DMS114 treated with DMSO at 0.1 percent for 48 hours (cell line): ENCODE results near the gene XKR7.
A peak's percentile ranks its signal among the peaks of the same experiment; 100 is the strongest.

Experiments used
- DNase-seq: peaks from one replicate; lab custom pipeline; 2025; ENCODE audit not compliant: unreplicated experiment; lab: John Stamatoyannopoulos, UW

Gene XKR7

DNA sequence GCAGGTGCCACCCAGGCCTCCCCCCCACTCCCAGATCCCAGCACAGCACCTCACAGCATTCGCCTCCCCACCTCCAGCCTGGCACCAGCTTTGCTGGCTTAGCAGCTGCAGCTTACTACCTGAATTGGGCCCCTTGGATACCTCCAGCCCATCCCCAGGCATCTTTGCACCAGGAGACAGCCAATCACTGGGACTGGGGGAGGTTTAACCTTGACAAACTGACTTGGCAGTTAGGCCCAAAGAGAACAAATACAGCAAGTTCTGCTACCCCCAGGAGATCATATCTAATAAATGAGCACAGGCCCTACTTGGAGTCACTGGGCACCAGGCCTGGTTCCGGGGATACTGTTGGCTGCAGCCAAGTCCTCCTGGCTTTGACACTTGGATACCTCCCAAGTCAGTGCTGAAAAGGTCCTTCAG, 24.9 kb upstream of the XKR7 start:
- DNase-seq = no peak

DNA sequence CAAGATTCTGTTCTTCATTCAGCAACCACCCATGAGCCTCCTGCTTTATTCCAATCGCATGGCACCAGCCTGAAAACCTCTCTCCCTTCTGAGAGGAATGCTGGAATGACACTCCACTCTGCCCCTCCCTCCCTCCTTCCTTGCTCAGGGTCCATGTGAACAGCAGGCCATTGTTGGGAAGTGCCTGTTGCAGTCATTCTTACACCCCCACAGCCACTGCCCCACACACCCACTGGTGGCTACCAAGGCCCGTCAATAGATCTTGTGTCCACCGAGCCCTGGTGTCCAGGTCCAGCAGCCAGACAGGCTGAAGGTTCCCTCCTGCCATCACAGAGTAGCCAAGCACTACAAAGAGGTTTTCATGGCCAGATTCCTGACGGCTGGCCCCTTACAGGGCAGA, 22.6 kb upstream of the XKR7 start:
- no peak for DNase-seq

DNA sequence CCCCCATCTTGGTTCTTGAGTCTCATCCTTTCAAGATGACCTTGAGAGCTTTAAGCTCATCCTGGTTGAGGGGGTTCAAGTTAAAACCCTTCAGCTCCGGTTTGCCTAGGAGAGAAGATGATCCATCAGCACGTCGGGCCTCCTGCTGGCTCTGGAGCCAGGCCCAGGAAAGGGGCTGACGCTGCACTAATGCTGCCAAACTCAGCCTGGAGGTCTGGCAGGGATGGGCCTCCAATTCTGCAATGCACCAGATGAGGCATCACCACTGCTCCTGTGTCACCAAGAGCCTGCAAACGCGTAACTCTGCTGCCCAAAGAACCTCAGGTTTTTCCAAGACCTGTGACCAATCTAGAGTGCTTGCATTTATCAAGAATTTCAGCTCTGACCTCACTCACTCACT, 22.2 kb upstream of the XKR7 start:
- DNase-seq = no peak

DNA sequence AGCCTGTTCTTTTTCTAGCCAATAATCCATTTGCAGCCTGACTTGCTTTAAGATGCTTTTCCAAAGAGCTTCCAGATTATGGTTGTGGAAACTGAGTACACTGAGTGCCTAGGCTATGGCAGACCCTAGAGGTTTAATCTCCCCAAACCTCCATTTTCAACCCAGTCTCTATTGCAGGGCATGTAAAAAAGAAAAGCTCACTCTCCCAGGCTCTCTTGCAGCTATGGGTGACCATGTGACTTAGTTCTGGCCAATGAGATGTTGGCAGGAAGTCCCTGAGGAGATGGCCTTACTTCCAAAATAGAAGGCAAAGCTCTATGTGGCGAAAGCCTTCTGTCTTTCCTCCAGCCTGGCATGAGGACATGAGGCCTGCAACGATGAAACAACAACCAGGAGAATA, 19.9 kb upstream of the XKR7 start:
- DNase-seq = no peak

DNA sequence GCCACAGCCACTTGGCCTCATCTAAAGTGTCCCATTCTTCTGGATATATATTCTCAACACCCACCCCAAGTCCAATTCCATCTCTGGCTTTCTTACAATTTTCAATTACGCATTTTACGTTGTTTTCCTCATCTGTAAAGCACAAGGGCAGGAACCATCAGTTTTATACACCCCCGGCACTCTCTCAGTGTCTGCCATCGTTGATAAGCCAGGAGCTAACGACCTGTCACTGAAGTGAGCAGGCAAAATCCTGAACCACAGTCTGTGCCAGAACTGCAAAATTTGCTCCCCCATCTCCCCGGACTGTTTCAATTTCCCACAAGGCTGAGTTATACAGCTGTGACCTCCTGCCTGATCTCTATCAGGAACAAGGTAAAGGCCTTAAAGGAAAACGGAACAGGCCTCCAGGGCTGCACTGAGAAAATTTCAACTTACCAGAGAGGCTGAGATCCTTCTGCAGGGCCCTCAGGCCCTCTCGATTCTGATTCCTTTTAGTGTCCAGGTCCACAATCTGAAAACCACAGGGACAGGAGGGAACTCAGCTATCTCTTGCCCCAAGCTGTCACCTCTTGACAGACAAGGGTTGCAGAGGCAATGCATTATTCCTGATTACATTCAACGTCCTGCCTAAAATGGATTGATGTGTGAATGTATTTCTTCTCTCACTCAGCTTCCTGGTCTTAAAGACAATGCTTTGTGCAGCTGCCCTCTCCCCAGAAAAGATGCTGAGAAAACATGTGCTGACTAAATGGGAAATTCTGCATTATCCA, 17.9 kb upstream of the XKR7 start:
- DNase-seq = no peak

DNA sequence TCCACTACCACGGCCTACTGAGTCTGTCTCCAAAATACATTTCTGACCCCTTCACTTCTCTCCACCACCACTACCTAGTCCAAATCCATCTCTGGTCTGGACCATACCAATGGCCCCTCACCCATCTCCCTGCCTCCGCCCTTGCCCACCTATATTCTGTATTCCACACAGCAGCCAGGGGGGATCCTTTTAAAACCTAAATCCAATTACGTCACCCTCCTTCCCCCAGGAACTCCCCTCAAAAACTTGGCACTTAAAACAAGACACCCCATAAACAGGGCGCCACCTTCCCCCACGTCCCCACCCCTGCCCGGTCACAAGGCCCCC, 16.8 kb upstream of the XKR7 start:
- DNase-seq = no peak

DNA sequence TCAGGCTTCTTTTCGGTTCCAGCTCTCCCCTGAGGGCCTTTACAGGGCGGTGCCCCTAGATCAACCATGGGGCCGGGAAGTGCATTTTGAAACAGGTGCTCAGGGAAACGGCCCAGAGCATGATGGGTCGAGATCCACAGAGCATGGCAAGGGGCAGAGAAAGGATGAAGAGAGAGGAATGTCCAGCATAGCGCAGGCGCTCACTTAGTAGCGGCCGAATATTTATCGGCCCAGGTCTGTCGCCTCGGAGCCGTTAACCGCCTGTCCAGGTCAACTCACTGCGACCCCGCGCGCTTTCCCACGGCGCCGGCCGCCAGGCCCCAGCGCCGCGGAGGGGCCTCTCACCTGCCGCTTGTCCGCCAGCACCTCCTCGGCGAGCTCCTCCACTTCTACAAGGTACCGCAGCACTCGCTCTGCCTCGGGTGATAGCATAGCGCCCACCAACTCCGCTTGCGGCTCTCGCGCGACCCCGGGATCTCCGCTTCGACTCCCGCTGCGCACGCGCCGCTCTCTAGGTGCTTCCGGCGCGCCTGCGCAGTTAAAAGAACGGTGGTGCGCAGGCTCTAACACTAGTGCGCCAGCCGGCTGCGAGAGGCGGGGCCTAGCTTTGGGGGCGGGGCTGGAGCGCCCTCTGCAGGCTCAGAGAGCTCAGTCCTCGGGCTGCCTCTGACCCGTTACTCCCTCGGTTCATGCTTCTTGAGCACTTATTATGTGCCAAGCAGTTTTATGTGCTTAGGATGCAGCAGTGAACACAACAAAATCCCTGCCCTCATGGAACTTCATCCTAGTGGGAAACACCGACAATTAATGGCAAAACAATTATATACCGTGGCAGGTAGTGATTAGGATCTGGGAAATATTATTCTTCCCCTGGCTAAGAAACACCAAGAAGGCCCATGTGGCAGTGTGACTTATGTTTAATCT, 16.2 kb upstream of the XKR7 start, which contains the start of gene PDRG1:
PDRG1 (minus strand) TSS at position 517 of the 924 bp plus-strand sequence; CDS start at position 432, 85 bp downstream.
- DNase-seq = peak; percentile 92

DNA sequence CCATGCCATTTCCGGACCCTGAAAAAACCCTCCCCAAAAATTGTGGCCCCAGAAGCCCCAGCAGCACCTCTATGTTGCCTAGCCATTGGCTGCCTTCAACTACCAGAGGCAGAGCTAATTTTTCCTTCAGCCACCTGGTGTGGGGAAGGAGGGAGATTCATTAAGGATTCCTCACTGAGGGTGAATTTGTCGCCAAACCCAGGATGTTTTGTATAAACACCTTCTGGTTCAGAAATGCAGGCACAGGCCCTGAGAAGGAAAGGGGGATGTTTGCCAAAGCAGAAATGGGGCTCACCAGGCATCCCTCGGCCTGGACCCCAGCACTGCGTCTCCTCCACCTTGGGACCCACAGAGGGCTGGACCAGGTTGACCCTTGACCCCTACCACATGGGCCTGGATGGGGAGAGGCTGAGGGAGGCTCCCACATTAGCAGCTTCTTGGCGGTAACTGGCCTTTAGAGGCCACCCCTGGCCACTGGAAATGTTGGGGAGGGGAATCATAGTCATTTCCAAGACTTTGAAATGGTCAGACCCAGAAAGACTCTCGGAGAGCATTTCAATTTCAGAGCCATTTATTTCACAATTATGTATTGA, 14.3 kb upstream of the XKR7 start:
- no peak for DNase-seq

DNA sequence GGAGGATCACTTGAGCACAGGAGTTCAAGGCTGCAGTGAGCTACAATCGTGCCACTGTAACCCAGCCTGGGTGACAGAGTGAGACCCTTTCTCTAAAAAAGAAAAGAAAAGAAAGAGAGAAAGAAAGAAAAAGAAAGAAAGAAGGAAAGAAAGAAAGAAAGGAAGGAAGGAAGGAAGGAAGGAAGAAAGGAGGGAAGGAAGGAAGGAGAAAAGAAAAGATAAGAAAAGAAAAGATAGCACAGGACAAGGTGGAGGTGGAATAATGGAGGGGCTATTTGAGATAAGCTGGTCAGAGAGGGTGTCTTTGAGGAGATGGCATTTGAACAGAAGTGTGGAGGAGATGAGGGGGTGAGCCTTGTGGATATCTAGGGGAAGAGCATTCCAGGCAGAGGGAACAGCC, 13.5 kb upstream of the XKR7 start:
- no peak for DNase-seq

DNA sequence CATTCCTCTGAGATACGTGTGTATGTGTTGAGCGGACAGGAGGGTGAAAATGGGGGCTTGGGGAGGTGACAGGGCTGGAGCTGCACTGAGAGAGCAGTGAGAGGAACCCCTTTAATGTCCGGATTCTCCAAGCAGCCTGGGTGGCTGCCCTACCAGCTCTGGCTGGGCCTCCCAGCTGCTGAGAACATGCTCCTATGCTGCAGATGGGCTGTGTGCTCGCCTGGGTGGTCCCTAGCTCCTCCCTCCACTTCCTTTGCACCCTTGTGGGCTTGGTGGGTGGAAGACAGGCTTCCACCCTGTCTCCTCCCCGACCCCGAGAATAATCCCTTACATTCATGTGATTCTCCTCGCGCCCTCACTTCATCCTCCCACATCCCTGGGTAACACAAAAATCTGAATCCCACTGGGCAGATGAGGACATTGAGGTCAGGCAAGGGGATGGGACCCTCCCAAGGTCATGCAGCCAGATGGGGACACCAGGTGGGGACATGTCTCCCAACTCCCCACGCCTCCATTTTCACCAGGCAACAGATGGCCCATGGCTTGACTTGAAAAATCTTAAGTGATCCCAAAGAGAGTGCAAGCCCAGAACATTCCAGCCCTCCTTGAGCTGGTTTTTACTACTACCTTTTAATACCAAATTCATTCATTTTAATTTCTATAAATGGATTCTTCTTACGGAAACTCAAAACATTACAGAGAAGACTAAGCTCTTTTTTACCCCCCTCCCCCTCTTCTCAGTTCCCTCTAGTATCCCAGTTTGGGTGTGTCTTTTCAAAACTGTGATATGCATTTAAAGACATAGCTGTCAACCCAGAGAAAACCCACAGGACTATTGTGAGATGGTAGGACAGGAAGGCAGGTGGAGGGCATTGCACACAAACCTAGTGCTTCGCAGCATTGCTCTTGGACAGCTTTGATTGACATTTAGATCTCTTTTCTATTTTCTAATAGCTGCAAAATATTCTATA, 11.1 kb upstream of the XKR7 start:
- DNase-seq = no peak

DNA sequence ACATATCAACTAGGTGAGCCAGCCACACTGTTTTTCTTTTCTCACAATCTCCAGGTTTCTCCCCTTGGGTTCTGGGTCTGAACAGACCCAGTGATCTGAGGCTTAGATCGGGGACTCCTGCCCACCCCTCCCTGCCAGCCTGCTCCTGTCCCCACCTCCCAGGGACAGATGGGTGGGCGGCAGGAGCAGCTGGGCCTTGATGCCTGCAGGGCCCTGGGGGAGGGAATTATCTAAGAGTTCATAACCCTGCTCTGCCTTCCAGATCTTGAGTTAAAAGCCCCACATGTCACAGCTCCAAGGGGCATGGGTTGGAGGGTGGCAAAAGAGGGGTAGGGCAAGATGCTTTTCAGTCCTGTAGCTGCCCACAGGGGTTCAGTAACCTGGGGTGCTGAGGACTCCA, 5.2 kb upstream of the XKR7 start:
- DNase-seq = no peak

DNA sequence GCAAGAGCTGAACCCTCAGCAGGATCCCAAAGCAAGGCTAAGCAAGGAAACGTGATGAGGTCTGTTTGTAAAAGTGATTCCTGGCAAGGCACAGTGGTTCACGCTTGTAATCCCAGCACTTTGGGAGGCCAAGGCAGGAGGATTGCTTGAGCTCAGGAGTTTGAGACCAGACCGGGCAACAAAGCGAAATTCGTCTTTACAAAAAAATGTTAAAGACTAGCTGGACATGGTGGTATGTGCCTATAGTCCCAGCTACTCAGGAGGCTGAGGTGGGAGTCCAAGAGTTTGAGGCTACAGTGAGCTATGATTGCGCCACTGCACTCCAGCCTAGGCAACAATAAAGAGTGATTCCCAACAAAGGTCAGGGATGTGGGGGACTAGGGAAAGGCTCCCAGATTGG, 4.1 kb upstream of the XKR7 start:
- DNase-seq = no peak

DNA sequence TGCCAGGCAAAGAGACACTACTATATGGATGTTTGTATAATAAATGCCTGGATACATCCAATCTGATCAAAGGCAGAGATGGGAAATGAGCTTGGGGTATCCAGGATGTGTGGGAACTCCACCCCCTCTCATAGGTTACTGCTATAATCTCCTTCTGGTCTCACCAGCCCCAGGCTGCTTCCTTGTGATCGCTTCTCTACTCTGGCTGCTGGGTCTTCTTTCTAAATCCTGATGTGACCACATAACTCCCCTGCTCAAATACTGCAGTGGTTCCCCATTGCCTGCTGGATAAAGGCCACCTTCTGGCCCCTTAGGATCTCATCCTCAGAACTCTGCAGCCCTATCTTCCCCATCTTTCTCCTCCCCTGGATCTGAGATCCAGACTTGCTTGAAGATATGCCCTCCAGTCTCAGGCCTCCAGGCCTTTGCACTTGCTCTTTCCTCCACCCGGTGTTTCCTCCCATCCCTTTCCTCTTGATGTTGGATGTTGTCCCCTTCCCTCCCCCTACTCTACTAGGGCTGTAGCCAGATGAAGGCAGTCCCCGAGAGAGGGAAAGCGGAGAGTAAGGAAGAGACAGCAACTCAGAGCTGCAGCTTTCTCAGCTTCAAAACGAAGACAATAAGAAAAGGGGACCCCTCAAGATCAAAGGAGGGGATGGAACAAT, 828 bp upstream of the XKR7 start:
- DNase-seq = no peak

DNA sequence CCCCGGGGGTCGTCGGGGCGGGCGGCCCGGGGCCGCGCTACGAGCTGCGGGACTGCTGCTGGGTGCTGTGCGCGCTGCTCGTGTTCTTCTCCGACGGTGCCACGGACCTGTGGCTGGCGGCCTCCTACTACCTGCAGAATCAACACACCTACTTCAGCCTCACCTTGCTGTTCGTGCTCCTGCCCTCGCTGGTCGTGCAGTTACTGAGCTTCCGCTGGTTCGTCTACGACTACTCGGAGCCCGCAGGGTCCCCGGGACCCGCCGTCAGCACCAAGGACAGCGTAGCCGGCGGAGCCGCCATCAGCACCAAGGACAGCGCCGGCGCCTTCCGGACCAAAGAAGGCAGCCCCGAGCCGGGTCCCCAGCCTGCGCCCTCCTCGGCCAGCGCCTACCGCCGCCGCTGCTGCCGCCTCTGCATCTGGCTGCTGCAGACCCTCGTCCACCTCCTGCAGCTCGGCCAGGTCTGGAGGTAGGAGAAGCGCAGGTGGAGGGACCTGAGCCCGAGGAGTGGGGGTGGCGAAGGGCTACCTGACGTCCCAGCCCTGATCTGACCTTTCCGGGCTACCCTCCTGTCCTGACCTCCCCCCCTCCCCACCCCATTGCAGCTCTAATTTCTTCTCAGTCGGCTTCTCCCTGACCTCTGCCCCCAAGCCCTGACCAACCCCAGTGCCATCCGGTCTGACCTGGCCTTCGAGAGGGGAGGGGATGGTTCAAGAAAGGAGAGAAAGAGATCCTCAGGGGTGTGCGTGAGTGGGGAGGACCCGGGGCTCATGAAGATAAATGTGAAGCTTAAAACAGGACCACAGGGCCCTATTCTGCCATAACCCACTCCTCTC, 558 bp downstream of the XKR7 start:
- no peak for DNase-seq

DNA sequence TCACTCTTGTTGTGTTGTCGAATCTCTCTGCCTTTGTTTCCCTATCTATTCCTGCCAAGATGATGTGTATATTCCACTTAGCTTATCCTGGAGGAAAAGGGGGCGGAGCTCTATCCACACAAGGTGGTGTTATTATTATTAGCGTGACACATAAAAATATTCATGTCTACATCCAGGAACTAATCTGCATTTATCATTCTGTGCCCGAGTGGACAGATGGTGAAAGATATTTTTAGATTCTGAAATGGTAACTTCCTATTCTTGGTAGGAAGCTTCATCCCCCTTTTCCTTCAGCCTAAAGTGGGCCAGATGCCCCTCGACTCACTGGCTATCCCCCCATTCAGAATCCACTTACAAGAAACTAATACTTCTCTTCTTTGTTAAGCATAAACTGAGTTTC, 2.0 kb downstream of the XKR7 start:
- DNase-seq = no peak

DNA sequence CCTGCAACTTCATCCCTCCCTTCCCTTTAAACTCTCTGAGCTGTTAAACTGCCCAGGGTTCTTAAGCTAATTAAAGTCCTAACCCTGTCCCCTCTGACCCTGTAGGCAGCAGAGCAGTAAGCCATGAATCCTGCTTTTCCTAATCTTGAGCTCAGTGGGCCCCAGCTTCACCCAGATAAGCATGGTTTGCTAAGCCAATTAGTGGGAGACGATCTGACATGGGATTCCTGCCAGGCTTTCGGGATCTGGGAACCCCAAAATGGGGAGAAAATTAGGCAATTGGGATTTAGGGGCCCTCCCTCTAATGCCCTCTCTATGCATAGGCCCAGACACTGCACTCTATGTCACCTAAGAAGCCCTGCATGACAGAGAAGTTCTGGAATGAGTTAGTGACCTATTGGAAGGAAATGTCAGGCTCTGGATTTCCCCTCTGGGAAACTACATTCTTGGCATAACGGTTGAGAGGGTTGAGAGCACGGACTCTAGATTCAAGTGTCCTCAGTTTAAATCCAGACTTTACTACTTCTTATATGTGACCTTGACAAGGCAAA, 4.6 kb downstream of the XKR7 start:
- no peak for DNase-seq

DNA sequence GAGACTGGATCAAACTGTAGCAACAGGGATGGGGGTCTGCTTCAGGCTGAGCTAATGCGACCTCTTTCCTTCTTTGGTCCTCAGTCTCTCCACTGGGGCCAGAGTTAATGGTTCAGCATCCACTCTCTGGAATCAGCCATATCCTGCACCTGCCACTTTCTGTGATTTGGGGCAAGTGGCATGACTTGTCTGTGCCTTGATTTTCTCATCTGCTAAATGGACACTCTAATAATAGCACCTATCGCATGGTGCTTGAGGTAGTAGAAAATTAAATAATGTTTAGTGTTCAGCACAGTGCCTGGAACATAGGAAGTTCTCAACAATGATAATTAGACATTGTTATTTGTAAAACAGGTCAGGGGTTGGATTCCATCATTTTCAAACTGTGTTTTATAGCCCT, 6.3 kb downstream of the XKR7 start:
- DNase-seq = no peak

DNA sequence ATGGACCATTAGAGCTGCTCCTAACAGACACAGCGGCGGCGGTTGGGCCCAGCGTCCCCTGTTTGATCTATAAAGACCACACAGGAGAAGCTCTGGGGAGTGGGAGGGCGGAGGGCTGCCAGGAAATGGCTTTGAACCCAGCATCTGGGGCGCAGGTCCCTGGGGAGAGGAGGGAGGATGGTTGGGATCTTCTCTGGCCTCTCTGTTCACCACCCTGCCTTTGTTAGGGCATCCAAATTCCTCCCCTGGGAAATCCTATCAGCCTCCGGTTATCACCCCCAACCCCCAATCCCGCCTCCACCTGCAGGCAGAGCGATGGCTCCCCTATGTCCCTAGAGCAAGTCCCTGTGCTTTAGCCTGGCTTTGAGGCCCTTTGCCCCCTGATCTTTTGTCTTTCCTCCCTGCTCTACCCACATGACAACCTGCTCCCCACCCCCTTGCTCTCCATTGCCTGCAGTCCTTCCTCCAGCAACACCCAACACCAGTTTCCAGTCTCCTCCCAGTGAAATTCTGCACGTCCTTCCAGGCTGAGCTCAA, 7.1 kb downstream of the XKR7 start:
- no peak for DNase-seq

DNA sequence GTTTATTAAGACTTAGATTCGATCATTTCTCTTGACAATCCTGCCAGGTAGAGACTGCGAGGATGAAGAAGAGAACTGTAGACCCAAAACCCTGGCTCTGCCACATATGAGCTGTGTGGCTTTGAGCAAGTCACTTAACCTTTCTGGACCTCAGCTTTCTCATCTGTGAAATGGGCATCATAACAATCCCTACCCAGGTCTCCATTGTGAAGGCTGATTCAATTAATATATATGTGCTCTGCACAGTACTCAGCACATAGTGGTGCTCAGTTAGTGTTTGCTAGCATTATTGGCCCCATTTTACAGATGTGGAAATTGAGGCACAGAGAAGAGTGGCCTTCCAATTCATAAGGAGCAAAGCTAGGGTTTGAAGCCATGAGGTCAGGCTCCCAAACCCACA, 7.9 kb downstream of the XKR7 start:
- no peak for DNase-seq
